Prostate gland (tissue), 2 donors: ENCODE results near the gene TNFSF10.

Experiments
- CTCF ChIP-seq, 4 experiments: fragments of 200-600 bp in 2 of 4; fragments of 450-650 bp in 2 of 4; sonication (generic) in 2 of 4; IDR thresholded peaks; 1 replicate in 3 of 4; 2 replicates in 1 of 4; pipeline ENCODE4 v1.5.1; 2016 to 2019; ENCODE audit warnings: antibody characterized with exemption in 4 of 4, mild to moderate bottlenecking in 2 of 4, moderate library complexity in 2 of 4
- POLR2A ChIP-seq: fragments of 450-650 bp; IDR thresholded peaks from one replicate; pipeline ENCODE4 v1.6.1; 2016; ENCODE audit warnings: antibody characterized with exemption, mild to moderate bottlenecking
- POLR2AphosphoS5 ChIP-seq: sonication (generic); formaldehyde crosslinking; IDR thresholded peaks from one replicate; pipeline ENCODE4 v1.6.1; 2017; ENCODE audit warnings: antibody characterized with exemption

GRCh38 chr3:172561897-172562640, 38.8 kb upstream of the TNFSF10 start:
- TF ChIP-seq POLR2A (no peak), CTCF (IDR thresholded peaks at IDR 0.05) (no peak), POLR2AphosphoS5 (no peak)
